ENCODE results near the gene SPECC1.

DNA sequence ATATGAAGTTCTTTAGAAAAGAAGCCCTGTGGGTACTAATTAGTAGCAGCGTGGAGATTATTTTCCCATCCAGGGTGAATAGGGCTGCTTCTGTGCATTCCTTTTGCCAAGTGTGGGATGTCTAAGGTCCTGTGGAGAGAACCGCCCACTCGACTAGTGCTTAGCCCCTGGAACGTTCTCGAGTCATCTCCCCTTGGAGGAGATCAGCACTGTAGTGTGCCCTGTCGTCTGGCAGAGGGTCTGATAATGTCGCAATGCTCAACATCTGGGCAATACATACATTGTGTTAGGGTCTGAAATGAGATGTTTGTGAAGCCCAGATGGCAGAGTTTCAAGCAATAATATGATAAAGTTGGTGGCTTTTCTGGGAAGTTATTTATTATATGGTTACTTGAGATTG is 64.8 kb downstream of the SPECC1 start:
- TF ChIP-seq EZH2 (IDR thresholded peaks at IDR 0.05; ENCODE audit: borderline replicate concordance, low read length): no peak
- TF ChIP-seq, protein P1, sequence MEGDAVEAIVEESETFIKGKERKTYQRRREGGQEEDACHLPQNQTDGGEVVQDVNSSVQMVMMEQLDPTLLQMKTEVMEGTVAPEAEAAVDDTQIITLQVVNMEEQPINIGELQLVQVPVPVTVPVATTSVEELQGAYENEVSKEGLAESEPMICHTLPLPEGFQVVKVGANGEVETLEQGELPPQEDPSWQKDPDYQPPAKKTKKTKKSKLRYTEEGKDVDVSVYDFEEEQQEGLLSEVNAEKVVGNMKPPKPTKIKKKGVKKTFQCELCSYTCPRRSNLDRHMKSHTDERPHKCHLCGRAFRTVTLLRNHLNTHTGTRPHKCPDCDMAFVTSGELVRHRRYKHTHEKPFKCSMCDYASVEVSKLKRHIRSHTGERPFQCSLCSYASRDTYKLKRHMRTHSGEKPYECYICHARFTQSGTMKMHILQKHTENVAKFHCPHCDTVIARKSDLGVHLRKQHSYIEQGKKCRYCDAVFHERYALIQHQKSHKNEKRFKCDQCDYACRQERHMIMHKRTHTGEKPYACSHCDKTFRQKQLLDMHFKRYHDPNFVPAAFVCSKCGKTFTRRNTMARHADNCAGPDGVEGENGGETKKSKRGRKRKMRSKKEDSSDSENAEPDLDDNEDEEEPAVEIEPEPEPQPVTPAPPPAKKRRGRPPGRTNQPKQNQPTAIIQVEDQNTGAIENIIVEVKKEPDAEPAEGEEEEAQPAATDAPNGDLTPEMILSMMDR (IDR thresholded peaks at IDR 0.05; ENCODE audit: low read length): no peak

All from OCI-LY1 (cell line).